Vagina (tissue), 2 donors: ENCODE data around the gene CYP27C1.

Source experiments
- POLR2A ChIP-seq, 2 donors: fragments of 450-650 bp; IDR thresholded peaks; one replicate each; pipeline ENCODE4 v1.6.1; 2017; ENCODE audit warnings: antibody characterized with exemption in 2 of 2, mild to moderate bottlenecking in 2 of 2, moderate library complexity in 2 of 2
- POLR2AphosphoS5 ChIP-seq, 2 donors: sonication (generic); formaldehyde crosslinking; IDR thresholded peaks; one replicate each; pipeline ENCODE4 v1.9.0; 2017; ENCODE audit warnings: antibody characterized with exemption in 2 of 2, mild to moderate bottlenecking in 2 of 2, low read depth in 1 of 2; ENCODE audit not compliant: insufficient read depth in 1 of 2
- TF ChIP-seq, protein P1 (sequence below), 3 experiments: fragments of 450-650 bp in 2 of 3; fragments of 200-600 bp in 1 of 3; sonication (generic) in 1 of 3; IDR thresholded peaks; one replicate each; pipeline ENCODE4 v1.5.1; 2017 to 2019; ENCODE audit warnings: antibody characterized with exemption in 3 of 3, mild to moderate bottlenecking in 2 of 3, moderate library complexity in 2 of 3

DNA sequence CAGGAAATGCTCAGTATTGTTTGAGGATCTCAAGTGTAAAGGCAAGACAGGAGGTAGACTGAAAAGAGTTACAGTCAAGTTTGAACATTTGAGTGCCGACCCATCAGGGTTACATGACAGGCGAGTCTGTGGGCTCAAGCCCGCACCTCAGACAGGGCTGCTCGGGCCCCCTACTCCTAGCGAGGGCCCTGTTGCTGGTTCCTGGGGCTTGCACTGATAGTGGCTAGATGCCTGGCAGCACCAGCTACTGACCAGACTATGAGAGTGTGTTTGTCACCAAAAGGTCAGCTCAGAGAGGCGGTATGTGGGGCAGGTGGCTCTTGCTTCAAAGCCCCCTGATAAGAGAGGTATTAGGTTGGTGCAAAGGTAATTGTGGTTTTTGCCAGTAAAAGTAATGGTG is 35.6 kb upstream of the CYP27C1 start:
- TF ChIP-seq POLR2AphosphoS5 (IDR thresholded peaks at IDR 0.05; ENCODE audit: insufficient read depth in 1 of 2, low read depth in 1 of 2) (no peak), POLR2A (IDR thresholded peaks at IDR 0.05) (no peak)
- TF ChIP-seq, protein P1, sequence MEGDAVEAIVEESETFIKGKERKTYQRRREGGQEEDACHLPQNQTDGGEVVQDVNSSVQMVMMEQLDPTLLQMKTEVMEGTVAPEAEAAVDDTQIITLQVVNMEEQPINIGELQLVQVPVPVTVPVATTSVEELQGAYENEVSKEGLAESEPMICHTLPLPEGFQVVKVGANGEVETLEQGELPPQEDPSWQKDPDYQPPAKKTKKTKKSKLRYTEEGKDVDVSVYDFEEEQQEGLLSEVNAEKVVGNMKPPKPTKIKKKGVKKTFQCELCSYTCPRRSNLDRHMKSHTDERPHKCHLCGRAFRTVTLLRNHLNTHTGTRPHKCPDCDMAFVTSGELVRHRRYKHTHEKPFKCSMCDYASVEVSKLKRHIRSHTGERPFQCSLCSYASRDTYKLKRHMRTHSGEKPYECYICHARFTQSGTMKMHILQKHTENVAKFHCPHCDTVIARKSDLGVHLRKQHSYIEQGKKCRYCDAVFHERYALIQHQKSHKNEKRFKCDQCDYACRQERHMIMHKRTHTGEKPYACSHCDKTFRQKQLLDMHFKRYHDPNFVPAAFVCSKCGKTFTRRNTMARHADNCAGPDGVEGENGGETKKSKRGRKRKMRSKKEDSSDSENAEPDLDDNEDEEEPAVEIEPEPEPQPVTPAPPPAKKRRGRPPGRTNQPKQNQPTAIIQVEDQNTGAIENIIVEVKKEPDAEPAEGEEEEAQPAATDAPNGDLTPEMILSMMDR (IDR thresholded peaks at IDR 0.05): no peak
